WTC11 (cell line): ENCODE data around the gene MRPS9. TPM values are rescaled to one million over a fixed set of nuclear protein-coding genes. Genes with fewer than 3 reads are reported as not detected.
A peak's percentile ranks its signal among the peaks of the same experiment; 100 is the strongest.

Experiments used
- ATAC-seq: fragments of 200-7000 bp; cut with Tn5 transposase; 2 replicates; pipeline ENCODE4 v1.10.0; 2021; ENCODE audit warnings: mild to moderate bottlenecking, moderate library complexity
- CTCF ChIA-PET: fragments of 300-600 bp; sonication (Branson Sonifier 250); formaldehyde crosslinking; loops from one replicate; lab custom pipeline; 2021; ENCODE audit warnings: antibody characterized with exemption; lab: Charles Lee
- POLR2A ChIA-PET: fragments of 350-600 bp; sonication (Branson Sonifier 250); formaldehyde crosslinking; loops from one replicate; lab custom pipeline; 2021; ENCODE audit warnings: antibody characterized with exemption; lab: Charles Lee
- DNase-seq: peaks from one replicate; pipeline ENCODE4 v3.0.0; 2021; ENCODE audit warnings: low spot score
- H3K27ac Mint-ChIP-seq: 2 replicates; pipeline ENCODE4 v1.8.0; 2021; ENCODE audit warnings: mixed read lengths
- H3K27me3 Mint-ChIP-seq: 2 replicates; pipeline ENCODE4 v1.8.0; 2021; ENCODE audit warnings: low read depth, mild to moderate bottlenecking, moderate library complexity, mixed read lengths
- H3K36me3 Mint-ChIP-seq: 2 replicates; pipeline ENCODE4 v1.8.0; 2021; ENCODE audit warnings: mixed read lengths
- H3K4me1 Mint-ChIP-seq: 2 replicates; pipeline ENCODE4 v1.8.0; 2022; ENCODE audit warnings: mixed read lengths
- H3K4me3 Mint-ChIP-seq: 2 replicates; pipeline ENCODE4 v1.8.0; 2021; ENCODE audit warnings: mild to moderate bottlenecking, moderate library complexity, mixed read lengths
- H3K9me3 Mint-ChIP-seq: 2 replicates; pipeline ENCODE4 v1.8.0; 2021; ENCODE audit warnings: mixed read lengths
- AFF4 ChIP-seq: sonication (generic); formaldehyde crosslinking; IDR thresholded peaks from 2 replicates; pipeline ENCODE4 v1.8.1; 2023; ENCODE audit warnings: mild to moderate bottlenecking, missing genetic modification reagents, borderline replicate concordance
- ESRRA ChIP-seq: sonication (generic); formaldehyde crosslinking; IDR thresholded peaks from 2 replicates; pipeline ENCODE4 v1.8.1; 2022; ENCODE audit warnings: mild to moderate bottlenecking, missing genetic modification reagents, borderline replicate concordance
- FOXP1 ChIP-seq: sonication (generic); formaldehyde crosslinking; IDR thresholded peaks from 2 replicates; pipeline ENCODE4 v1.8.0; 2022; ENCODE audit warnings: missing genetic modification reagents, mild to moderate bottlenecking, moderate library complexity, borderline replicate concordance
- GABPB1 ChIP-seq: sonication (generic); formaldehyde crosslinking; IDR thresholded peaks from 2 replicates; pipeline ENCODE4 v1.8.1; 2023; ENCODE audit warnings: mild to moderate bottlenecking, missing genetic modification reagents
- GTF2I ChIP-seq: fragments of 250-450 bp; sonication (Bioruptor Pico); conservative IDR thresholded peaks from 2 replicates; pipeline ENCODE4 v1.4.0; 2021; ENCODE audit warnings: mild to moderate bottlenecking
- JAZF1 ChIP-seq: fragments of 250-450 bp; sonication (Bioruptor Pico); IDR thresholded peaks from 2 replicates; pipeline ENCODE4 v1.9.0; 2021; ENCODE audit warnings: moderate library complexity, mild to moderate bottlenecking, inconsistent platforms
- JUN ChIP-seq: sonication (generic); formaldehyde crosslinking; IDR thresholded peaks from 2 replicates; pipeline ENCODE4 v1.8.0; 2023; ENCODE audit warnings: mild to moderate bottlenecking, missing genetic modification reagents
- MAX ChIP-seq: sonication (generic); formaldehyde crosslinking; IDR thresholded peaks from 2 replicates; pipeline ENCODE4 v1.8.0; 2022; ENCODE audit warnings: mild to moderate bottlenecking, missing genetic modification reagents
- NR1H2 ChIP-seq: sonication (generic); formaldehyde crosslinking; IDR thresholded peaks from 2 replicates; pipeline ENCODE4 v1.9.0; 2021; ENCODE audit warnings: mild to moderate bottlenecking, moderate library complexity, missing genetic modification reagents
- SP1 ChIP-seq: sonication (generic); formaldehyde crosslinking; conservative IDR thresholded peaks from 2 replicates; pipeline ENCODE4 v1.8.1; 2022; ENCODE audit warnings: missing genetic modification reagents
- USF1 ChIP-seq: sonication (generic); formaldehyde crosslinking; IDR thresholded peaks from 2 replicates; pipeline ENCODE4 v1.8.0; 2022; ENCODE audit warnings: mild to moderate bottlenecking, missing genetic modification reagents
- USF2 ChIP-seq: sonication (generic); formaldehyde crosslinking; IDR thresholded peaks from 2 replicates; pipeline ENCODE4 v1.8.1; 2023; ENCODE audit warnings: mild to moderate bottlenecking, missing genetic modification reagents, moderate library complexity
- ZNF232 ChIP-seq: sonication (generic); formaldehyde crosslinking; IDR thresholded peaks from 2 replicates; pipeline ENCODE4 v1.8.0; 2022; ENCODE audit warnings: mild to moderate bottlenecking, missing genetic modification reagents
- ZNF416 ChIP-seq: fragments of 250-450 bp; sonication (Bioruptor Pico); IDR thresholded peaks from 2 replicates; pipeline ENCODE4 v1.9.0; 2021; ENCODE audit warnings: mild to moderate bottlenecking, inconsistent platforms
- ZNF425 ChIP-seq: fragments of 250-450 bp; sonication (Bioruptor Pico); conservative IDR thresholded peaks from 2 replicates; pipeline ENCODE4 v1.9.0; 2021; ENCODE audit warnings: mild to moderate bottlenecking
- total RNA-seq: library from RNA; stranded (reverse); gene quantifications from 3 replicates; pipeline ENCODE4 v1.2.3, GENCODE V29; 2021

The MRPS9 gene
- total RNA-seq, 1 experiment from 2014 or later = 75.3 TPM

GRCh38 chr2:105144152-105144940 lies 106.5 kb downstream of the MRPS9 start:
- H3K27ac Mint-ChIP-seq = no peak overlapping the region
- H3K36me3 Mint-ChIP-seq = no peaks in the 10 kb centered on the region
- ChIA-PET CTCF (interaction anchor here (0.6 to 2.4 kb wide), 8 partner anchors 22 to 753 kb away, joined by 3 to 5 read pairs (median 4); no protein-coding TSS in a partner anchor), POLR2A (no interaction called here)
- DNase-seq = no peak
- H3K27me3 Mint-ChIP-seq = peaks cover 20% of the 10 kb centered on the region
- no peak for TF ChIP-seq JAZF1 (CRISPR knock-in tag)
- no peak for TF ChIP-seq ESRRA
- TF ChIP-seq SP1 (CRISPR knock-in tag) = no peak
- no peak for TF ChIP-seq FOXP1 (CRISPR knock-in tag)
- no peaks in the 10 kb centered on the region for H3K9me3 Mint-ChIP-seq
- peaks cover 23% of the 10 kb centered on the region for H3K4me1 Mint-ChIP-seq
- ATAC-seq = peak; percentile 13
- H3K4me3 Mint-ChIP-seq = peak overlapping the region; percentile 80

- ChIA-PET POLR2A (interaction anchor here (0.7 kb wide), 1 partner anchor 210 kb away, joined by 3 read pairs; no protein-coding TSS in a partner anchor), CTCF (interaction anchor here (0.6 to 2.4 kb wide), 5 partner anchors 30 to 754 kb away, joined by 3 to 5 read pairs (median 4); no protein-coding TSS in a partner anchor)
- Mint-ChIP-seq H3K27me3 (peaks cover 20% of the 10 kb centered on the region), H3K36me3 (no peaks in the 10 kb centered on the region), H3K9me3 (no peaks in the 10 kb centered on the region), H3K4me3 (peak overlapping the region; percentile 80), H3K27ac (no peak overlapping the region), H3K4me1 (peaks cover 22% of the 10 kb centered on the region)
- TF ChIP-seq USF1 (CRISPR knock-in tag) (no peak), JUN (CRISPR knock-in tag) (no peak), AFF4 (no peak), GABPB1 (CRISPR knock-in tag) (no peak), NR1H2 (CRISPR knock-in tag) (no peak), MAX (no peak), ZNF232 (CRISPR knock-in tag) (no peak)
- ATAC-seq = no peak
- DNase-seq = no peak
Observed at GRCh38 chr2:105144941-105145300, 107.1 kb downstream of the MRPS9 start.

- no peaks in the 10 kb centered on the region for H3K9me3 Mint-ChIP-seq
- DNase-seq (no peak), ATAC-seq (no peak)
- no peak overlapping the region for H3K4me3 Mint-ChIP-seq
- TF ChIP-seq ZNF416 (CRISPR knock-in tag) (no peak), GTF2I (CRISPR knock-in tag) (no peak), ZNF425 (no peak), USF2 (CRISPR knock-in tag) (no peak)
- no peak overlapping the region for H3K27ac Mint-ChIP-seq
- H3K36me3 Mint-ChIP-seq = no peaks in the 10 kb centered on the region
- ChIA-PET POLR2A (no interaction called here), CTCF (interaction anchor here (1.6 kb wide), 1 partner anchor 95 kb away, joined by 6 read pairs; no protein-coding TSS in a partner anchor)
- peaks cover 17% of the 10 kb centered on the region for H3K4me1 Mint-ChIP-seq
- peaks cover 12% of the 10 kb centered on the region for H3K27me3 Mint-ChIP-seq
Observed at GRCh38 chr2:105149272-105149671, 111.4 kb downstream of the MRPS9 start.

Other genes with a start within 250 kb of the MRPS9 start
- gene POU3F3, start 184.0 kb upstream of the MRPS9 start, total RNA-seq = 0.05 TPM in 1 of 3 replicates, not detected in the others
- 0.21 TPM in 1 of 3 replicates, not detected in the others for gene GPR45, start 203.7 kb downstream of the MRPS9 start, total RNA-seq